GM12878 (cell line): ENCODE results near the gene TRAF3. TPM values are rescaled to one million over a fixed set of nuclear protein-coding genes. Genes with fewer than 3 reads are reported as not detected.

Source experiments
- ATAC-seq: fragments of 200-7000 bp; cut with Tn5 transposase; 3 replicates; pipeline ENCODE4 v1.9.1; 2020; ENCODE audit warnings: mild to moderate bottlenecking, moderate library complexity
- BruUV-seq: library from RNA; stranded (reverse); fragments of 400-500 nt; replicated peaks from 2 replicates; lab custom pipeline; 2021; lab: Mats Ljungman, UMichigan
- CTCF ChIA-PET: fragments of 300-600 bp; sonication (Branson Sonifier 250); formaldehyde crosslinking; extraction: SDS; loops from one replicate; lab custom pipeline; 2021; ENCODE audit warnings: inconsistent platforms; lab: Yijun Ruan, JAX
- POLR2A ChIA-PET: fragments of 350-600 bp; formaldehyde crosslinking; extraction: SDS; loops from one replicate; lab custom pipeline; 2021; ENCODE audit warnings: inconsistent platforms; lab: Charles Lee
- RAD21 ChIA-PET: fragments of 300-600 bp; sonication (Branson Sonifier 250); formaldehyde crosslinking; loops from one replicate; lab custom pipeline; 2023; ENCODE audit warnings: antibody characterized with exemption; ENCODE audit not compliant: unreplicated experiment; lab: Charles Lee
- SMC1A ChIA-PET: fragments of 300-600 bp; sonication (Branson Sonifier 250); formaldehyde crosslinking; loops from one replicate; lab custom pipeline; 2023; ENCODE audit not compliant: unreplicated experiment, uncharacterized antibody; lab: Charles Lee
- DNase-seq: peaks from one replicate; pipeline ENCODE4 v3.0.0-alpha.2; 2011; ENCODE audit warnings: low read depth, low spot score
- FAIRE-seq: peaks from 3 replicates; lab custom pipeline; 2011; peaks lifted over from hg19 to GRCh38; lab: Jason Lieb, UNC
- H2AFZ ChIP-seq: 2 replicates; pipeline ENCODE4 v1.6.0; 2011; ENCODE audit warnings: low read depth, low read length, control low read depth; ENCODE audit not compliant: control insufficient read depth
- H3K27ac ChIP-seq: 2 replicates; pipeline ENCODE4 v1.5.1; 2011; ENCODE audit warnings: control low read depth; ENCODE audit not compliant: control insufficient read depth, insufficient read depth
- H3K27me3 ChIP-seq, 2 experiments: replicated peaks in 1 of 2; 2 replicates each; pipeline versions ENCODE4 v1.6.0 to v1.6.1; 2011; ENCODE audit warnings: low read length in 1 of 2; ENCODE audit not compliant: control insufficient read depth in 2 of 2, insufficient read depth in 2 of 2
- H3K36me3 ChIP-seq, 2 experiments: 2 replicates each; pipeline ENCODE4 v1.5.1; 2011; ENCODE audit warnings: low read length in 1 of 2; ENCODE audit not compliant: control insufficient read depth in 2 of 2, insufficient read depth in 2 of 2
- H3K4me1 ChIP-seq: 2 replicates; pipeline ENCODE4 v1.6.1; 2011; ENCODE audit warnings: mild to moderate bottlenecking, low read length, moderate library complexity, mixed read lengths; ENCODE audit not compliant: control insufficient read depth, insufficient read depth
- H3K4me2 ChIP-seq: 2 replicates; pipeline ENCODE4 v1.6.0; 2011; ENCODE audit warnings: control low read depth; ENCODE audit not compliant: control insufficient read depth, insufficient read depth
- H3K4me3 ChIP-seq: fragments of 200-600 bp; sonication (generic); 2 replicates; pipeline ENCODE4 v1.5.1; 2016
- H3K79me2 ChIP-seq: 2 replicates; pipeline ENCODE4 v1.6.0; 2011; ENCODE audit warnings: low read length; ENCODE audit not compliant: control insufficient read depth, insufficient read depth
- H3K9ac ChIP-seq: 2 replicates; pipeline ENCODE4 v1.8.0; 2011; ENCODE audit warnings: low read length, control low read depth, mixed read lengths; ENCODE audit not compliant: control insufficient read depth, insufficient read depth
- H3K9me3 ChIP-seq: replicated peaks from 3 replicates; pipeline ENCODE4 v1.5.1; 2011; ENCODE audit warnings: mild to moderate bottlenecking, low read length; ENCODE audit not compliant: control insufficient read depth, insufficient read depth
- H4K20me1 ChIP-seq: 2 replicates; pipeline ENCODE4 v1.6.0; 2011; ENCODE audit not compliant: control insufficient read depth, insufficient read depth
- EGR1 ChIP-seq, 2 experiments: IDR thresholded peaks; 1 replicate in 1 of 2; 2 replicates in 1 of 2; pipeline ENCODE4 v1.6.1; 2011 to 2012; ENCODE audit warnings: low read depth in 2 of 2, low read length in 2 of 2, borderline replicate concordance in 1 of 2, mild to moderate bottlenecking in 1 of 2, moderate library complexity in 1 of 2
- HCFC1 ChIP-seq: fragments of 150-350 bp; IDR thresholded peaks from 2 replicates; pipeline ENCODE4 v1.6.1; 2014; ENCODE audit warnings: low read length
- HDAC6 ChIP-seq: fragments of 200-600 bp; sonication (generic); IDR thresholded peaks from one replicate; pipeline ENCODE4 v1.8.0; 2017; ENCODE audit warnings: antibody characterized with exemption; ENCODE audit not compliant: unreplicated experiment
- JUNB ChIP-seq: IDR thresholded peaks from 2 replicates; pipeline ENCODE4 v1.6.1; 2016; ENCODE audit warnings: antibody characterized with exemption, mild to moderate bottlenecking
- KDM1A ChIP-seq: fragments of 200-600 bp; sonication (generic); IDR thresholded peaks from 2 replicates; pipeline ENCODE4 v1.6.1; 2016; ENCODE audit warnings: borderline replicate concordance
- MEF2B ChIP-seq: fragments of 450-650 bp; IDR thresholded peaks from 2 replicates; pipeline ENCODE4 v1.6.1; 2018; ENCODE audit warnings: mild to moderate bottlenecking, moderate library complexity; ENCODE audit not compliant: partially characterized antibody, poor library complexity, severe bottlenecking
- SUZ12 ChIP-seq: fragments of 200-600 bp; sonication (generic); IDR thresholded peaks from one replicate; pipeline ENCODE4 v1.6.1; 2018; ENCODE audit warnings: antibody characterized with exemption, mild to moderate bottlenecking; ENCODE audit not compliant: unreplicated experiment
- TCF3 ChIP-seq: IDR thresholded peaks from 2 replicates; pipeline ENCODE4 v1.6.1; 2012; ENCODE audit warnings: low read depth, mild to moderate bottlenecking, low read length, borderline replicate concordance; ENCODE audit not compliant: insufficient read depth
- WRNIP1 ChIP-seq: IDR thresholded peaks from 2 replicates; pipeline ENCODE4 v1.6.1; 2011; ENCODE audit warnings: low read depth, low read length, improper control_type of control experiment, borderline replicate concordance
- ZNF217 ChIP-seq: fragments of 450-650 bp; IDR thresholded peaks from 2 replicates; pipeline ENCODE4 v1.6.1; 2017; ENCODE audit warnings: antibody characterized with exemption, mild to moderate bottlenecking
- WGBS: methylation state at CpG from one replicate; pipeline ENCODE4 v1.1.6; 2016; ENCODE audit warnings: low lambda C conversion rate; ENCODE audit not compliant: insufficient replicate concordance, insufficient coverage; ENCODE audit errors: missing lambda C conversion rate; 5-methylcytosine and 5-hydroxymethylcytosine counted together
- in situ Hi-C: fragments of 300-500 bp; cut with MboI; formaldehyde crosslinking; loops from 9 replicates; pipeline ENCODE4 v1.14.3; 2018; ENCODE audit warnings: mixed read lengths
- intact Hi-C: fragments of 100-400 bp; cut with micrococcal nuclease; formaldehyde crosslinking; loops from one replicate; pipeline ENCODE4 v1.14.2; 2022; ENCODE audit not compliant: unreplicated experiment
- polyA plus RNA-seq, 11 experiments: library from polyadenylated mRNA; depleted of rRNA in 4 of 11; unstranded in 6 of 11; stranded (reverse) in 5 of 11; fragments of >200 nt; fragmentation: Nextera tagmentation in 4 of 11; fragmentation: Illumina TruSeq in 1 of 11; extraction: Ambion mirVana in 4 of 11; extraction: Trizol in 1 of 11; gene quantifications; 1 replicate in 1 of 11; 2 replicates in 10 of 11; pipeline versions ENCODE4 v1.2.1 to v1.2.3, GENCODE V29; 2011 to 2016; ENCODE audit warnings: inconsistent platforms in 2 of 11, missing spikeins in 2 of 11, low read depth in 1 of 11
- total RNA-seq, 4 experiments: library from RNA; depleted of rRNA in 3 of 4; stranded (reverse); fragments of >200 nt in 3 of 4; fragmentation: Illumina TruSeq in 1 of 4; extraction: Trizol in 1 of 4; gene quantifications; 2 replicates each; pipeline versions ENCODE4 v1.2.1 to v1.2.3, GENCODE V29; 2013 to 2021
- TF ChIP-seq, protein P1 (sequence below): fragments of 450-650 bp; IDR thresholded peaks from 2 replicates; pipeline ENCODE4 v1.6.1; 2014; ENCODE audit warnings: mild to moderate bottlenecking
- TF ChIP-seq, protein P2 (sequence below): fragments of 450-650 bp; IDR thresholded peaks from 2 replicates; pipeline ENCODE4 v1.6.1; 2017; ENCODE audit warnings: mild to moderate bottlenecking, moderate library complexity
- TF ChIP-seq, protein P3 (sequence below): fragments of 450-650 bp; formaldehyde crosslinking; IDR thresholded peaks from 2 replicates; pipeline ENCODE4 v1.4.0; 2022; ENCODE audit warnings: mild to moderate bottlenecking, moderate library complexity
- TF ChIP-seq, protein P4 (sequence below): IDR thresholded peaks from 2 replicates; pipeline ENCODE4 v1.6.1; 2012; ENCODE audit warnings: low read depth, low read length, improper control_type of control experiment

Gene TRAF3
- total and polyA plus RNA-seq, 10 of the 15 experiments (the other 5 are each of a cell fraction or from before 2014, with no cell fraction given), result 3.0 to 70.1 (median 36.5) TPM

DNA sequence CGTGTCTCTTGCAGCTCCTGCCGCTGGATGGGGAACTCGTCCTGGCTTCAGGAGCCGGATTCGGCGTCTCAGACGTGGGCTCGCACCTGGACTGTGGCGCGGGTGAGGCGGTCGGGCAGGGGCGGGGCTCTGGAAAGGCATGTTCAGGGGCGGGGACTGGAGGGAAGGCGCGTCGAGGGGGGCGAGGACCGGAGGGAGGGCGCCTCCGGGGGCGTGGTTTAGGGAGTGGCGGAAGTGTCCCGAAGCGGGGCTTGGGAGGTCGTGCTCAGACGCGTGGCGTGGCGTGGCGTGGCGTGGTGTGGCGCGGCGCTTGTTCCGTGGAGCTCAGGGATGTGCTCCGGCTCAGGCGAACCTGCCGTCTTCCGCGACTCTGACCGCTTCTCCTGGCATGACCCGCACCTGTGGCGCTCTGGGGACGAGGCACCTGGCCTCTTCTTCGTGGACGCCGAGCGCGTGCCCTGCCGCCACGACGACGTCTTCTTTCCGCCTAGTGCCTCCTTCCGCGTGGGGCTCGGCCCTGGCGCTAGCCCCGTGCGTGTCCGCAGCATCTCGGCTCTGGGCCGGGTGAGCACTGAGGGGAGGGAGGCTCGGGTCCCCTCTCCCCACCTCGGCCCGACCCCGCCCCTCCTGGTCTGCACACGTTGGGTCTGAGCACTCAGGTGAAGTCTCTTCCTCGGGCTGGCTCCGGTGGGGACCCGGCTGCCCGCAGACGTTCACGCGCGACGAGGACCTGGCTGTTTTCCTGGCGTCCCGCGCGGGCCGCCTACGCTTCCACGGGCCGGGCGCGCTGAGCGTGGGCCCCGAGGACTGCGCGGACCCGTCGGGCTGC, 151.4 kb downstream of the TRAF3 start:
- BruUV-seq, result no TSS peak
- H3K9ac ChIP-seq, result no peak overlapping the region
- H4K20me1 ChIP-seq, result no peaks in the 10 kb centered on the region
- ChIA-PET SMC1A (interaction anchor here (0.7 to 1.0 kb wide), 2 partner anchors 11 to 234 kb away, joined by 3 read pairs; no protein-coding TSS in a partner anchor), CTCF (no interaction called here), RAD21 (interaction anchor here (1.4 kb wide), 1 partner anchor 11 kb away, joined by 3 read pairs; no protein-coding TSS in a partner anchor), POLR2A (no interaction called here)
- H3K79me2 ChIP-seq, result no peaks in the 10 kb centered on the region
- ATAC-seq, result peak; percentile 80
- H3K4me1 ChIP-seq, result peaks cover 24% of the 10 kb centered on the region
- H3K4me3 ChIP-seq, result peak overlapping the region; percentile 57; the same call in 1 of the 2 replicates
- H3K27ac ChIP-seq, result no peak overlapping the region
- H3K4me2 ChIP-seq, result peak overlapping the region; percentile 93
- no peak for DNase-seq
- in situ Hi-C loops (no loop called here), intact Hi-C loops (no loop called here)
- FAIRE-seq, result no peak
- WGBS, result 42% methylated on average over 79 of the region's 94 CpGs
- peaks cover 13 to 14% of the 10 kb centered on the region in 2 experiments for H3K27me3 ChIP-seq
- H2AFZ ChIP-seq, result peak overlapping the region; percentile 60
- H3K9me3 ChIP-seq, result no peaks in the 10 kb centered on the region
- peaks cover 0 to 1% of the 10 kb centered on the region in 2 experiments; a peak in 1 of 4 replicates for H3K36me3 ChIP-seq
- TF ChIP-seq, protein P1, sequence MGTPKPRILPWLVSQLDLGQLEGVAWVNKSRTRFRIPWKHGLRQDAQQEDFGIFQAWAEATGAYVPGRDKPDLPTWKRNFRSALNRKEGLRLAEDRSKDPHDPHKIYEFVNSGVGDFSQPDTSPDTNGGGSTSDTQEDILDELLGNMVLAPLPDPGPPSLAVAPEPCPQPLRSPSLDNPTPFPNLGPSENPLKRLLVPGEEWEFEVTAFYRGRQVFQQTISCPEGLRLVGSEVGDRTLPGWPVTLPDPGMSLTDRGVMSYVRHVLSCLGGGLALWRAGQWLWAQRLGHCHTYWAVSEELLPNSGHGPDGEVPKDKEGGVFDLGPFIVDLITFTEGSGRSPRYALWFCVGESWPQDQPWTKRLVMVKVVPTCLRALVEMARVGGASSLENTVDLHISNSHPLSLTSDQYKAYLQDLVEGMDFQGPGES, result no peak
- peak; percentile 72 for TF ChIP-seq SUZ12
- TF ChIP-seq, protein P2, sequence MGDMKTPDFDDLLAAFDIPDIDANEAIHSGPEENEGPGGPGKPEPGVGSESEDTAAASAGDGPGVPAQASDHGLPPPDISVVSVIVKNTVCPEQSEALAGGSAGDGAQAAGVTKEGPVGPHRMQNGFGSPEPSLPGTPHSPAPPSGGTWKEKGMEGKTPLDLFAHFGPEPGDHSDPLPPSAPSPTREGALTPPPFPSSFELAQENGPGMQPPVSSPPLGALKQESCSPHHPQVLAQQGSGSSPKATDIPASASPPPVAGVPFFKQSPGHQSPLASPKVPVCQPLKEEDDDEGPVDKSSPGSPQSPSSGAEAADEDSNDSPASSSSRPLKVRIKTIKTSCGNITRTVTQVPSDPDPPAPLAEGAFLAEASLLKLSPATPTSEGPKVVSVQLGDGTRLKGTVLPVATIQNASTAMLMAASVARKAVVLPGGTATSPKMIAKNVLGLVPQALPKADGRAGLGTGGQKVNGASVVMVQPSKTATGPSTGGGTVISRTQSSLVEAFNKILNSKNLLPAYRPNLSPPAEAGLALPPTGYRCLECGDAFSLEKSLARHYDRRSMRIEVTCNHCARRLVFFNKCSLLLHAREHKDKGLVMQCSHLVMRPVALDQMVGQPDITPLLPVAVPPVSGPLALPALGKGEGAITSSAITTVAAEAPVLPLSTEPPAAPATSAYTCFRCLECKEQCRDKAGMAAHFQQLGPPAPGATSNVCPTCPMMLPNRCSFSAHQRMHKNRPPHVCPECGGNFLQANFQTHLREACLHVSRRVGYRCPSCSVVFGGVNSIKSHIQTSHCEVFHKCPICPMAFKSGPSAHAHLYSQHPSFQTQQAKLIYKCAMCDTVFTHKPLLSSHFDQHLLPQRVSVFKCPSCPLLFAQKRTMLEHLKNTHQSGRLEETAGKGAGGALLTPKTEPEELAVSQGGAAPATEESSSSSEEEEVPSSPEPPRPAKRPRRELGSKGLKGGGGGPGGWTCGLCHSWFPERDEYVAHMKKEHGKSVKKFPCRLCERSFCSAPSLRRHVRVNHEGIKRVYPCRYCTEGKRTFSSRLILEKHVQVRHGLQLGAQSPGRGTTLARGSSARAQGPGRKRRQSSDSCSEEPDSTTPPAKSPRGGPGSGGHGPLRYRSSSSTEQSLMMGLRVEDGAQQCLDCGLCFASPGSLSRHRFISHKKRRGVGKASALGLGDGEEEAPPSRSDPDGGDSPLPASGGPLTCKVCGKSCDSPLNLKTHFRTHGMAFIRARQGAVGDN, result peak; percentile 66; the same call in 1 of the 2 replicates
- 0 out of 2 replicates have a peak, but pooled peaks have one; percentile 18 for TF ChIP-seq TCF3
- TF ChIP-seq, protein P3, sequence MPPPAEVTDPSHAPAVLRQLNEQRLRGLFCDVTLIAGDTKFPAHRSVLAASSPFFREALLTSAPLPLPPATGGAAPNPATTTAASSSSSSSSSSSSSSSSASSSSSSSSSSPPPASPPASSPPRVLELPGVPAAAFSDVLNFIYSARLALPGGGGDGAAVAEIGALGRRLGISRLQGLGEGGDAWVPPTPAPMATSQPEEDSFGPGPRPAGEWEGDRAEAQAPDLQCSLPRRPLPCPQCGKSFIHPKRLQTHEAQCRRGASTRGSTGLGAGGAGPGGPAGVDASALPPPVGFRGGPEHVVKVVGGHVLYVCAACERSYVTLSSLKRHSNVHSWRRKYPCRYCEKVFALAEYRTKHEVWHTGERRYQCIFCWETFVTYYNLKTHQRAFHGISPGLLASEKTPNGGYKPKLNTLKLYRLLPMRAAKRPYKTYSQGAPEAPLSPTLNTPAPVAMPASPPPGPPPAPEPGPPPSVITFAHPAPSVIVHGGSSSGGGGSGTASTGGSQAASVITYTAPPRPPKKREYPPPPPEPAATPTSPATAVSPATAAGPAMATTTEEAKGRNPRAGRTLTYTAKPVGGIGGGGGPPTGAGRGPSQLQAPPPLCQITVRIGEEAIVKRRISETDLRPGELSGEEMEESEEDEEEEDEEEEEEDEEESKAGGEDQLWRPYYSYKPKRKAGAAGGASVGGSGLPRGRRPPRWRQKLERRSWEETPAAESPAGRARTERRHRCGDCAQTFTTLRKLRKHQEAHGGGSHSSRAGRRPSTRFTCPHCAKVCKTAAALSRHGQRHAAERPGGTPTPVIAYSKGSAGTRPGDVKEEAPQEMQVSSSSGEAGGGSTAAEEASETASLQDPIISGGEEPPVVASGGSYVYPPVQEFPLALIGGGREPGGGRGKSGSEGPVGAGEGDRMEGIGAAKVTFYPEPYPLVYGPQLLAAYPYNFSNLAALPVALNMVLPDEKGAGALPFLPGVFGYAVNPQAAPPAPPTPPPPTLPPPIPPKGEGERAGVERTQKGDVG (CRISPR knock-in tag), result no peak
- no peak for TF ChIP-seq JUNB
- TF ChIP-seq WRNIP1, result no peak
- no peak for TF ChIP-seq KDM1A
- TF ChIP-seq MEF2B, result peak; percentile 4
- TF ChIP-seq HDAC6, result no peak
- no peak for TF ChIP-seq ZNF217
- no peak for TF ChIP-seq HCFC1
- TF ChIP-seq, protein P4, sequence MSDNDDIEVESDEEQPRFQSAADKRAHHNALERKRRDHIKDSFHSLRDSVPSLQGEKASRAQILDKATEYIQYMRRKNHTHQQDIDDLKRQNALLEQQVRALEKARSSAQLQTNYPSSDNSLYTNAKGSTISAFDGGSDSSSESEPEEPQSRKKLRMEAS, result peak; percentile 52; the same call in 1 of the 2 replicates
- TF ChIP-seq EGR1 (IDR thresholded peaks at IDR 0.05; ENCODE audit: borderline replicate concordance in 1 of 2, low read depth in 2 of 2, low read length in 2 of 2), result no peak
